IMR-90 (cell line): ENCODE measurements around the gene STARD8. TPM values are rescaled to one million over a fixed set of nuclear protein-coding genes. Genes with fewer than 3 reads are reported as not detected.

Experiments
- ATAC-seq: fragments of 200-7000 bp; cut with Tn5 transposase; 2 replicates; pipeline ENCODE4 v1.9.1; 2020; ENCODE audit warnings: low read depth, mild to moderate bottlenecking, moderate library complexity
- BruUV-seq: library from RNA; stranded (reverse); fragments of 400-500 nt; replicated peaks from 2 replicates; lab custom pipeline; 2021; lab: Mats Ljungman, UMichigan
- CTCF ChIA-PET: fragments of 300-600 bp; formaldehyde crosslinking; extraction: SDS; loops from one replicate; lab custom pipeline; 2021; ENCODE audit warnings: antibody characterized with exemption; lab: Yijun Ruan, JAX
- POLR2A ChIA-PET: fragments of 300-600 bp; sonication (Branson Sonifier 250); formaldehyde crosslinking; loops from one replicate; lab custom pipeline; 2022; ENCODE audit warnings: antibody characterized with exemption; ENCODE audit not compliant: unreplicated experiment; lab: Charles Lee
- DNase-seq: peaks from one replicate; pipeline ENCODE4 v3.0.0; 2013
- H2AFZ ChIP-seq: replicated peaks from 2 replicates; pipeline ENCODE3; 2013; ENCODE audit warnings: low read length, mild to moderate bottlenecking; ENCODE audit not compliant: poor library complexity
- H2AK5ac ChIP-seq: 2 replicates; pipeline ENCODE4 v1.6.1; 2013; ENCODE audit warnings: low read depth, low read length, inconsistent platforms
- H2AK9ac ChIP-seq: replicated peaks from 2 replicates; pipeline ENCODE3; 2013; ENCODE audit warnings: mild to moderate bottlenecking, low read depth, low read length, moderate library complexity; ENCODE audit not compliant: poor library complexity
- H2BK120ac ChIP-seq: 2 replicates; pipeline ENCODE4 v1.6.1; 2013; ENCODE audit warnings: low read depth, low read length, inconsistent platforms
- H2BK15ac ChIP-seq: 3 replicates; pipeline ENCODE4 v1.6.1; 2013; ENCODE audit warnings: low read depth, low read length, inconsistent platforms
- H2BK20ac ChIP-seq: 2 replicates; pipeline ENCODE4 v1.6.1; 2013; ENCODE audit warnings: low read depth, mild to moderate bottlenecking, inconsistent platforms, low read length, moderate library complexity
- H2BK5ac ChIP-seq: 2 replicates; pipeline ENCODE4 v1.6.1; 2013; ENCODE audit warnings: mild to moderate bottlenecking, low read depth, low read length, inconsistent platforms; ENCODE audit not compliant: poor library complexity, severe bottlenecking
- H3K14ac ChIP-seq: replicated peaks from 2 replicates; pipeline ENCODE4 v1.6.1; 2013; ENCODE audit warnings: low read depth, low read length, inconsistent platforms
- H3K18ac ChIP-seq: 2 replicates; pipeline ENCODE4 v1.6.1; 2013; ENCODE audit warnings: low read depth, low read length, control low read depth
- H3K23ac ChIP-seq: 2 replicates; pipeline ENCODE4 v1.6.1; 2013; ENCODE audit warnings: low read depth, low read length, inconsistent platforms
- H3K27ac ChIP-seq: 2 replicates; pipeline ENCODE4 v1.5.1; 2013; ENCODE audit warnings: mild to moderate bottlenecking, control low read depth, low read length; ENCODE audit not compliant: insufficient read depth
- H3K27me3 ChIP-seq: 2 replicates; pipeline ENCODE4 v1.6.1; 2013; ENCODE audit warnings: low read length; ENCODE audit not compliant: control insufficient read depth, insufficient read depth
- H3K36me3 ChIP-seq: 2 replicates; pipeline ENCODE4 v1.6.1; 2013; ENCODE audit warnings: low read length, mixed read lengths; ENCODE audit not compliant: control insufficient read depth, insufficient read depth
- H3K4ac ChIP-seq: 2 replicates; pipeline ENCODE4 v1.6.1; 2013; ENCODE audit warnings: low read depth, low read length, inconsistent platforms
- H3K4me1 ChIP-seq: 2 replicates; pipeline ENCODE4 v1.6.1; 2013; ENCODE audit warnings: low read length, mixed read lengths; ENCODE audit not compliant: control insufficient read depth, insufficient read depth
- H3K4me2 ChIP-seq: 2 replicates; pipeline ENCODE4 v1.6.1; 2013; ENCODE audit warnings: low read depth, mild to moderate bottlenecking, control low read depth, low read length, moderate library complexity
- H3K4me3 ChIP-seq: 2 replicates; pipeline ENCODE4 v1.5.1; 2013; ENCODE audit warnings: low read depth, mild to moderate bottlenecking, control low read depth, low read length, moderate library complexity; ENCODE audit not compliant: insufficient read depth
- H3K56ac ChIP-seq: 2 replicates; pipeline ENCODE4 v1.6.1; 2013; ENCODE audit warnings: low read length, inconsistent platforms; ENCODE audit not compliant: insufficient read depth; ENCODE audit errors: extremely low read depth
- H3K79me1 ChIP-seq, 2 experiments: 2 replicates each; pipeline ENCODE4 v1.6.1; 2013; ENCODE audit warnings: low read length in 2 of 2, inconsistent platforms in 1 of 2, low read depth in 1 of 2
- H3K9ac ChIP-seq: 2 replicates; pipeline ENCODE4 v1.6.1; 2013; ENCODE audit warnings: low read depth, low read length, control low read depth
- H3K9me1 ChIP-seq: 2 replicates; pipeline ENCODE4 v1.6.1; 2013; ENCODE audit warnings: low read length, inconsistent platforms; ENCODE audit not compliant: insufficient read depth
- H3K9me3 ChIP-seq: 2 replicates; pipeline ENCODE4 v1.6.1; 2013; ENCODE audit warnings: low read length; ENCODE audit not compliant: control insufficient read depth, insufficient read depth
- H4K20me1 ChIP-seq: 2 replicates; pipeline ENCODE4 v1.6.1; 2013; ENCODE audit warnings: low read length, inconsistent platforms; ENCODE audit not compliant: insufficient read depth
- H4K5ac ChIP-seq: 2 replicates; pipeline ENCODE4 v1.6.1; 2013; ENCODE audit warnings: mild to moderate bottlenecking, low read depth, low read length, control low read depth
- H4K8ac ChIP-seq, 2 experiments: 2 replicates each; pipeline ENCODE4 v1.6.1; 2013; ENCODE audit warnings: low read depth in 2 of 2, low read length in 2 of 2, control low read depth in 1 of 2, inconsistent platforms in 1 of 2
- H4K91ac ChIP-seq: 2 replicates; pipeline ENCODE4 v1.6.1; 2013; ENCODE audit warnings: low read depth, low read length, inconsistent platforms; ENCODE audit not compliant: insufficient read depth
- MAZ ChIP-seq: IDR thresholded peaks from 2 replicates; pipeline ENCODE4 v1.6.1; 2012; ENCODE audit warnings: low read depth, mild to moderate bottlenecking, low read length, improper control_type of control experiment, moderate library complexity, borderline replicate concordance
- RAD21 ChIP-seq: IDR thresholded peaks from 2 replicates; pipeline ENCODE4 v1.6.1; 2012; ENCODE audit warnings: low read length, improper control_type of control experiment
- SMC3 ChIP-seq: fragments of 150-350 bp; IDR thresholded peaks from 2 replicates; pipeline ENCODE4 v1.6.1; 2016; ENCODE audit warnings: low read depth, mild to moderate bottlenecking, antibody characterized with exemption, low read length, moderate library complexity
- WGBS, 2 experiments: methylation state at CpG; one replicate each; pipeline versions ENCODE4 v1.1.5 to v1.1.7; 2013; ENCODE audit warnings: missing lambda C conversion rate in 2 of 2; ENCODE audit not compliant: insufficient read length in 1 of 2; ENCODE audit errors: extremely low coverage in 2 of 2; 5-methylcytosine and 5-hydroxymethylcytosine counted together
- dilution Hi-C: fragments of 300-500 bp; cut with HindIII; formaldehyde crosslinking; loops from one replicate; pipeline ENCODE4 v1.14.3; 2018; ENCODE audit warnings: low sequenced_read_pairs; ENCODE audit not compliant: unreplicated experiment
- in situ Hi-C: fragments of 300-500 bp; cut with MboI; formaldehyde crosslinking; loops from 3 replicates; pipeline ENCODE4 v1.14.3; 2019; ENCODE audit warnings: low sequenced_read_pairs, inconsistent platforms, mixed read lengths
- intact Hi-C: fragments of 100-400 bp; cut with micrococcal nuclease; formaldehyde crosslinking; loops from 2 replicates; pipeline ENCODE4 v1.10.0; 2022
- polyA plus RNA-seq, 3 experiments: library from polyadenylated mRNA; depleted of rRNA; stranded (reverse); fragments of >200 nt; gene quantifications; 2 replicates each; pipeline ENCODE4 v1.2.3, GENCODE V29; 2012; ENCODE audit warnings: low replicate concordance in 1 of 3
- total RNA-seq: library from RNA; depleted of rRNA; stranded (reverse); fragments of >200 nt; gene quantifications from 2 replicates; pipeline ENCODE4 v1.2.3, GENCODE V29; 2012

STARD8 gene
- total and polyA plus RNA-seq, 2 of the 4 experiments (the other 2 are of a cell fraction): 1.6 to 2.3 TPM

DNA sequence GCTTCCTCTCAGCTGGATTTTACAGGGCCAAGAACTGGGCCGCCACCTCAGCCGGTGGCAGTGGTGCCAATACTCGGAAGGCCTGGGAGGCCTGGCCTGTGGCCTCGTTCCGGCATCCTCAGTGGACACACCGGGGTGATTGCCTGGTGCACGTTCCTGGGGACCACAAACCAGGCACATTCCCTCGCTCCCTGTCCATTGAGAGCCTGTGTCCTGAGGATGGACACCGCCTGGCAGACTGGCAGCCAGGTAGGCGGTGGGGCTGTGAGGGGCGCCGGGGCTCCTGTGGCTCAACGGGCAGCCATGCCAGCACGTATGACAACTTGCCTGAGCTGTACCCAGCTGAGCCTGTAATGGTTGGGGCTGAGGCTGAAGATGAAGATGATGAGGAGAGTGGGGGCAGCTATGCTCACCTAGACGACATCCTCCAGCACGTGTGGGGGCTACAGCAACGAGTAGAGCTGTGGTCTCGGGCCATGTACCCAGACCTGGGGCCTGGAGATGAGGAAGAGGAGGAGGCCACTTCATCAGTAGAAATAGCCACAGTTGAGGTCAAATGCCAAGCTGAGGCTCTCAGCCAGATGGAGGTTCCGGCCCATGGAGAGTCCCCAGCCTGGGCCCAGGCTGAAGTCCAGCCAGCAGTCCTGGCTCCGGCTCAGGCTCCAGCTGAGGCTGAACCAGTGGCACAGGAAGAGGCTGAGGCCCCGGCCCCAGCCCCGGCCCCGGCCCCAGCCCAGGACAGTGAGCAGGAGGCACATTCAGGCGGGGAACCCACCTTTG lies 70.4 kb downstream of the STARD8 start (continued):
- no peak for TF ChIP-seq SMC3

DNA sequence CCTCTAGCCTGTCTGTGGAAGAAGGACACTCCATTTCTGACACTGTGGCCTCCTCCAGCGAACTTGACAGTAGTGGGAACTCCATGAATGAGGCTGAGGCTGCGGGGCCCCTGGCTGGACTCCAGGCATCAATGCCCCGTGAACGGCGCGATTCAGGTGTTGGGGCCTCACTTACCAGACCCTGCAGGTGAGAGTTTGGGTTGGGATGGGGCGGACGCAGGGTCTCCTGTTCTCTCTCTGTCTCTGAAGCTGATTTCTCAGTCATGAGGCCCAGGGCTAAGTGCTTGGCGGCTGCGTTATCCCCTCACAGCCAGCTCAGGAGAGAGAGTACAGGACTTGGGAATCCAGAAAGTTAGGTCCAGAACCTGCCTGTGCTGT lies 71.0 kb downstream of the STARD8 start:
- Histone ChIP-seq H4K8ac (no peak overlapping the region), H2BK20ac (no peak overlapping the region), H3K27me3 (peaks cover 15% of the 10 kb centered on the region; the same call in 1 of the 2 replicates), H2BK15ac (no peak overlapping the region), H3K9me3 (no peaks in the 10 kb centered on the region), H3K23ac (no peak overlapping the region), H3K4me1 (no peaks in the 10 kb centered on the region), H4K91ac (no peak overlapping the region), H2AK9ac (no peak overlapping the region), H3K14ac (no peak overlapping the region), H3K9me1 (no peaks in the 10 kb centered on the region), H3K36me3 (no peaks in the 10 kb centered on the region), H3K4me2 (no peak overlapping the region), H3K4ac (no peak overlapping the region), H3K27ac (no peak overlapping the region), H3K9ac (no peak overlapping the region), H2AK5ac (no peak overlapping the region), H3K18ac (no peak overlapping the region), H4K20me1 (no peaks in the 10 kb centered on the region), H3K79me1 (no peaks in the 10 kb centered on the region), H2AFZ (no peak overlapping the region), H2BK120ac (no peak overlapping the region), H4K5ac (no peak overlapping the region), H3K4me3 (no peak overlapping the region), H3K56ac (no peak overlapping the region), H2BK5ac (no peak overlapping the region)
- ATAC-seq: no peak
- POLR2A ChIA-PET: no interaction called here
- dilution Hi-C loops (no loop called here), intact Hi-C loops (no loop called here), in situ Hi-C loops (loop anchor here (10.0 to 25.0 kb wide), 2 partner anchors 204 to 531 kb away; no protein-coding TSS in a partner anchor)
- TF ChIP-seq MAZ: no peak
- no peak for TF ChIP-seq RAD21
- CTCF ChIA-PET: no interaction called here
- no TSS peak for BruUV-seq
- 80% methylated on average over 7 of the region's 10 CpGs; no CpG with 5 or more reads in 1 of the 2 experiments for WGBS, 2 experiments
- DNase-seq: no peak
